HEK293T (cell line): ENCODE results near the gene CNIH3.

ENCODE experiments used
- FOXK2 ChIP-seq: fragments of 450-650 bp; IDR thresholded peaks from 2 replicates; pipeline ENCODE4 v1.6.1; 2016; ENCODE audit warnings: mild to moderate bottlenecking
- ZNF384 ChIP-seq: fragments of 450-650 bp; IDR thresholded peaks from 2 replicates; pipeline ENCODE4 v1.6.1; 2016

DNA sequence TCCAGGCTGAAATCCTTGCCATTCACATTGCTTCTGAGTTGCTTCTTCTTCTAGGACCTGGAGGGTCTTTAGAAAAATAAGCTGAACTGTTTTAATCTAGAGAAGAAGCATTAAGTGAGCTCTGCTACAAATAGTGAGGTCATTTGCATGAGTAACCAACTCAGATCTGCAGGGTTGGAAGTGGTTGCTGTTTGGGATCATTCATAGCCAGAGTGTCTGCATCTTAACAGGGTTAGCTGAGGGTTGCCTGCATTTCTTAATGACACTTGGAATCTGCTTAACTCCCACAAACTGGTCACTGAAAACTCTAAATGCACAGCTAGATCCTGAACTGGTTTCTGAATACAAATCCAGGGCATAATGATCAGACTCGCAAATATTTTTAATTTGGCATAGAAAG lies 9.9 kb downstream of the CNIH3 start:
- TF ChIP-seq FOXK2 = no peak
- TF ChIP-seq ZNF384 = no peak
